SK-N-SH (cell line): ENCODE measurements around the gene CXorf38. TPM values are rescaled to one million over a fixed set of nuclear protein-coding genes. Genes with fewer than 3 reads are reported as not detected.
A peak's percentile ranks its signal among the peaks of the same experiment; 100 is the strongest.

Experiments
- CTCF ChIA-PET: fragments of 300-600, 350-600 bp; formaldehyde crosslinking; extraction: SDS; loops from one replicate; lab custom pipeline; 2021; lab: Yijun Ruan, JAX
- POLR2A ChIA-PET: fragments of 350-600 bp; sonication (Branson Sonifier 250); formaldehyde crosslinking; extraction: SDS; loops from one replicate; lab custom pipeline; 2020; ENCODE audit warnings: antibody characterized with exemption, inconsistent platforms; lab: Yijun Ruan, JAX
- DNase-seq: peaks from one replicate; pipeline ENCODE4 v3.0.0; 2012
- H2AFZ ChIP-seq: fragments of 200-600 bp; sonication (generic); 2 replicates; pipeline ENCODE4 v1.8.1; 2016; ENCODE audit warnings: antibody characterized with exemption, mild to moderate bottlenecking, low read depth
- H3F3A ChIP-seq: fragments of 200-600 bp; sonication (generic); replicated peaks from 2 replicates; pipeline ENCODE3; 2016; ENCODE audit warnings: antibody characterized with exemption, mild to moderate bottlenecking; ENCODE audit not compliant: insufficient read depth
- H3K27ac ChIP-seq, 2 experiments: fragments of 200-500 bp in 1 of 2; fragments of 200-600 bp in 1 of 2; sonication (Bioruptor generic) in 1 of 2; sonication (generic), shearing (Covaris generic) in 1 of 2; 2 replicates each; pipeline versions ENCODE4 v1.5.1 to v1.6.1; 2014 to 2016; ENCODE audit warnings: low read depth in 2 of 2, inconsistent platforms in 1 of 2, low read length in 1 of 2, mild to moderate bottlenecking in 1 of 2, mixed read lengths in 1 of 2
- H3K27me3 ChIP-seq: fragments of 200-600 bp; sonication (generic), shearing (Covaris generic); 2 replicates; pipeline ENCODE4 v1.6.1; 2016; ENCODE audit warnings: mixed run types; ENCODE audit not compliant: insufficient read depth
- H3K36me3 ChIP-seq, 2 experiments: fragments of 200-500 bp in 1 of 2; fragments of 200-600 bp in 1 of 2; sonication (Bioruptor generic) in 1 of 2; sonication (generic) in 1 of 2; replicated peaks in 1 of 2; 2 replicates each; pipeline versions ENCODE3 to v1.5.1; 2014 to 2016; ENCODE audit warnings: low read length in 1 of 2, mild to moderate bottlenecking in 1 of 2; ENCODE audit not compliant: insufficient read depth in 2 of 2, control insufficient read depth in 1 of 2
- H3K4me1 ChIP-seq, 2 experiments: fragments of 200-500 bp in 1 of 2; fragments of 200-600 bp in 1 of 2; sonication (Bioruptor generic) in 1 of 2; sonication (generic), shearing (Covaris generic) in 1 of 2; 2 replicates each; pipeline versions ENCODE4 v1.5.1 to v1.6.1; 2014 to 2016; ENCODE audit warnings: low read depth in 1 of 2, low read length in 1 of 2, mixed run types in 1 of 2; ENCODE audit not compliant: insufficient read depth in 2 of 2, control insufficient read depth in 1 of 2
- H3K4me2 ChIP-seq: fragments of 200-600 bp; sonication (generic), shearing (Covaris generic); 2 replicates; pipeline ENCODE4 v1.6.1; 2017; ENCODE audit warnings: mixed run types
- H3K4me3 ChIP-seq, 2 experiments: fragments of 200-500 bp in 1 of 2; fragments of 200-600 bp in 1 of 2; sonication (Bioruptor generic) in 1 of 2; sonication (generic), shearing (Covaris generic) in 1 of 2; 2 replicates each; pipeline versions ENCODE4 v1.5.1 to v1.8.1; 2014 to 2016; ENCODE audit warnings: low read depth in 2 of 2, inconsistent platforms in 1 of 2, low read length in 1 of 2, mild to moderate bottlenecking in 1 of 2, mixed read lengths in 1 of 2, moderate library complexity in 1 of 2
- H3K79me2 ChIP-seq: fragments of 200-600 bp; sonication (generic); 2 replicates; pipeline ENCODE4 v1.8.1; 2017; ENCODE audit warnings: mild to moderate bottlenecking; ENCODE audit not compliant: insufficient read depth
- H3K9ac ChIP-seq: fragments of 200-600 bp; sonication (generic); 2 replicates; pipeline ENCODE4 v1.6.1; 2017; ENCODE audit warnings: mixed run types
- H3K9me2 ChIP-seq: fragments of 200-600 bp; sonication (generic); 2 replicates; pipeline ENCODE4 v1.6.1; 2017; ENCODE audit warnings: mixed run types
- H3K9me3 ChIP-seq: fragments of 200-600 bp; sonication (generic); 2 replicates; pipeline ENCODE4 v1.6.1; 2017; ENCODE audit warnings: mixed run types, mild to moderate bottlenecking, moderate library complexity
- H4K20me1 ChIP-seq: fragments of 200-600 bp; sonication (generic); 2 replicates; pipeline ENCODE4 v1.6.1; 2017; ENCODE audit warnings: mild to moderate bottlenecking, mixed run types; ENCODE audit not compliant: insufficient read depth
- EZH2phosphoT487 ChIP-seq: fragments of 200-600 bp; sonication (generic); IDR thresholded peaks from 2 replicates; pipeline ENCODE4 v1.6.1; 2017; ENCODE audit warnings: low read depth, mixed run types, mild to moderate bottlenecking, antibody characterized with exemption, moderate library complexity, borderline replicate concordance
- FOSL2 ChIP-seq: IDR thresholded peaks from 2 replicates; pipeline ENCODE4 v1.4.0; 2012; ENCODE audit warnings: low read depth, mild to moderate bottlenecking, moderate library complexity, borderline replicate concordance
- FOXJ3 ChIP-seq: sonication (generic); formaldehyde crosslinking; IDR thresholded peaks from 2 replicates; pipeline ENCODE4 v1.5.1; 2020; ENCODE audit warnings: mild to moderate bottlenecking, missing genetic modification reagents
- GABPA ChIP-seq: IDR thresholded peaks from 2 replicates; pipeline ENCODE4 v1.4.0; 2012; ENCODE audit warnings: low read depth, mild to moderate bottlenecking
- GATA2 ChIP-seq: sonication (generic); formaldehyde crosslinking; IDR thresholded peaks from 2 replicates; pipeline ENCODE4 v1.5.0; 2020; ENCODE audit warnings: mild to moderate bottlenecking, missing genetic modification reagents
- NFIC ChIP-seq: IDR thresholded peaks from 2 replicates; pipeline ENCODE4 v1.4.0; 2012; ENCODE audit warnings: borderline replicate concordance
- RXRA ChIP-seq: IDR thresholded peaks from 2 replicates; pipeline ENCODE4 v1.4.0; 2012; ENCODE audit warnings: low read depth, mild to moderate bottlenecking, borderline replicate concordance
- SIN3A ChIP-seq: IDR thresholded peaks from 2 replicates; pipeline ENCODE4 v1.6.1; 2012; ENCODE audit warnings: low read depth, mild to moderate bottlenecking, low read length, moderate library complexity, borderline replicate concordance
- SMC3 ChIP-seq: IDR thresholded peaks from 2 replicates; pipeline ENCODE4 v1.6.1; 2012; ENCODE audit warnings: low read depth, low read length, improper control_type of control experiment
- TCF12 ChIP-seq: IDR thresholded peaks from 2 replicates; pipeline ENCODE4 v1.4.0; 2012
- WGBS: methylation state at CpG from one replicate; pipeline ENCODE4 v1.1.6; 2017; ENCODE audit warnings: low lambda C conversion rate; 5-methylcytosine and 5-hydroxymethylcytosine counted together
- polyA plus RNA-seq, 3 experiments: library from polyadenylated mRNA; depleted of rRNA; stranded (reverse); fragments of >200 nt; gene quantifications; 2 replicates each; pipeline ENCODE4 v1.2.3, GENCODE V29; 2012
- TF ChIP-seq, protein P1 (sequence below): IDR thresholded peaks from 2 replicates; pipeline ENCODE4 v1.4.0; 2012; ENCODE audit warnings: low read depth
- TF ChIP-seq, protein P2 (sequence below): IDR thresholded peaks from 2 replicates; pipeline ENCODE4 v1.4.0; 2012; ENCODE audit warnings: low read depth, borderline replicate concordance
- TF ChIP-seq, protein P3 (sequence below): IDR thresholded peaks from 2 replicates; pipeline ENCODE4 v1.6.1; 2012; ENCODE audit warnings: mild to moderate bottlenecking, low read depth, low read length, moderate library complexity
- TF ChIP-seq, protein P4 (sequence below): fragments of 200-600 bp; sonication (generic); IDR thresholded peaks from 2 replicates; pipeline ENCODE4 v1.6.1; 2017; ENCODE audit warnings: antibody characterized with exemption, mild to moderate bottlenecking, moderate library complexity
- TF ChIP-seq, protein P5 (sequence below): IDR thresholded peaks from 2 replicates; pipeline ENCODE4 v1.4.0; 2012; ENCODE audit warnings: low read depth, borderline replicate concordance

CXorf38 gene
- polyA plus RNA-seq, 1 of the 3 experiments (the other 2 are of a cell fraction): 8.4 TPM

DNA sequence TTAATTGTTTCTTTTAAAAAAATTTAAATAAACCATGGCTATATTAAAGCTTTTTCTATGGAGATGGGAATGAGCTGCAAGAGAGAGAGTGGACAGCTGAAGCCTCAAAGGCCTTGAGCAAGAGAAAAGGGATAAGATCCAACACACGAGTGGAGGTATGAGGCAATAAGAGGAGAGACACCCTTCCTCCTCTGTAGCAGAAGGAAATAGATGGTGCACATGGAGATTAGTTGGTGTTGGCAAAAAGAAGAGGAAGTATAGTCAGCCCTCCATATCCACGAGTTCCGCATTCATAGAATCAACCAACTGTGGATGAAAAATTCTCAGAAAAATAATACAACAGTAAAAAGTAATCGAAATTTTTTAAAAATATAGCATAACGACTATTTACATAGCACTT is 3.2 kb downstream of the CXorf38 start:
- H3K36me3 ChIP-seq: peaks cover 9 to 16% of the 10 kb centered on the region in 2 experiments
- no peaks in the 10 kb centered on the region for H3K9me3 ChIP-seq
- peak overlapping the region; percentile 7; the same call in 1 of the 2 replicates for H3K9ac ChIP-seq
- no peaks in the 10 kb centered on the region for H3K9me2 ChIP-seq
- POLR2A ChIA-PET: no interaction called here
- 73% methylated on average over 5 of the region's 5 CpGs for WGBS
- peaks cover 21% of the 10 kb centered on the region for H4K20me1 ChIP-seq
- no peak overlapping the region for H2AFZ ChIP-seq
- H3K4me2 ChIP-seq: peak overlapping the region; percentile 76
- H3K27ac ChIP-seq: peak overlapping the region; percentile 17 to 60; a peak in 2 of 4 replicates
- TF ChIP-seq SIN3A: no peak
- TF ChIP-seq RXRA: no peak
- TF ChIP-seq, protein P1, sequence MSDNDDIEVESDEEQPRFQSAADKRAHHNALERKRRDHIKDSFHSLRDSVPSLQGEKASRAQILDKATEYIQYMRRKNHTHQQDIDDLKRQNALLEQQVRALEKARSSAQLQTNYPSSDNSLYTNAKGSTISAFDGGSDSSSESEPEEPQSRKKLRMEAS: no peak
- no peak for TF ChIP-seq NFIC
- TF ChIP-seq FOSL2: no peak
- TF ChIP-seq, protein P2, sequence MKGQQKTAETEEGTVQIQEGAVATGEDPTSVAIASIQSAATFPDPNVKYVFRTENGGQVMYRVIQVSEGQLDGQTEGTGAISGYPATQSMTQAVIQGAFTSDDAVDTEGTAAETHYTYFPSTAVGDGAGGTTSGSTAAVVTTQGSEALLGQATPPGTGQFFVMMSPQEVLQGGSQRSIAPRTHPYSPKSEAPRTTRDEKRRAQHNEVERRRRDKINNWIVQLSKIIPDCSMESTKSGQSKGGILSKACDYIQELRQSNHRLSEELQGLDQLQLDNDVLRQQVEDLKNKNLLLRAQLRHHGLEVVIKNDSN: no peak
- TF ChIP-seq, protein P3, sequence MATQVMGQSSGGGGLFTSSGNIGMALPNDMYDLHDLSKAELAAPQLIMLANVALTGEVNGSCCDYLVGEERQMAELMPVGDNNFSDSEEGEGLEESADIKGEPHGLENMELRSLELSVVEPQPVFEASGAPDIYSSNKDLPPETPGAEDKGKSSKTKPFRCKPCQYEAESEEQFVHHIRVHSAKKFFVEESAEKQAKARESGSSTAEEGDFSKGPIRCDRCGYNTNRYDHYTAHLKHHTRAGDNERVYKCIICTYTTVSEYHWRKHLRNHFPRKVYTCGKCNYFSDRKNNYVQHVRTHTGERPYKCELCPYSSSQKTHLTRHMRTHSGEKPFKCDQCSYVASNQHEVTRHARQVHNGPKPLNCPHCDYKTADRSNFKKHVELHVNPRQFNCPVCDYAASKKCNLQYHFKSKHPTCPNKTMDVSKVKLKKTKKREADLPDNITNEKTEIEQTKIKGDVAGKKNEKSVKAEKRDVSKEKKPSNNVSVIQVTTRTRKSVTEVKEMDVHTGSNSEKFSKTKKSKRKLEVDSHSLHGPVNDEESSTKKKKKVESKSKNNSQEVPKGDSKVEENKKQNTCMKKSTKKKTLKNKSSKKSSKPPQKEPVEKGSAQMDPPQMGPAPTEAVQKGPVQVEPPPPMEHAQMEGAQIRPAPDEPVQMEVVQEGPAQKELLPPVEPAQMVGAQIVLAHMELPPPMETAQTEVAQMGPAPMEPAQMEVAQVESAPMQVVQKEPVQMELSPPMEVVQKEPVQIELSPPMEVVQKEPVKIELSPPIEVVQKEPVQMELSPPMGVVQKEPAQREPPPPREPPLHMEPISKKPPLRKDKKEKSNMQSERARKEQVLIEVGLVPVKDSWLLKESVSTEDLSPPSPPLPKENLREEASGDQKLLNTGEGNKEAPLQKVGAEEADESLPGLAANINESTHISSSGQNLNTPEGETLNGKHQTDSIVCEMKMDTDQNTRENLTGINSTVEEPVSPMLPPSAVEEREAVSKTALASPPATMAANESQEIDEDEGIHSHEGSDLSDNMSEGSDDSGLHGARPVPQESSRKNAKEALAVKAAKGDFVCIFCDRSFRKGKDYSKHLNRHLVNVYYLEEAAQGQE: no peak
- TF ChIP-seq EZH2phosphoT487: no peak
- no peak for TF ChIP-seq GATA2 (CRISPR knock-in tag)
- TF ChIP-seq, protein P4, sequence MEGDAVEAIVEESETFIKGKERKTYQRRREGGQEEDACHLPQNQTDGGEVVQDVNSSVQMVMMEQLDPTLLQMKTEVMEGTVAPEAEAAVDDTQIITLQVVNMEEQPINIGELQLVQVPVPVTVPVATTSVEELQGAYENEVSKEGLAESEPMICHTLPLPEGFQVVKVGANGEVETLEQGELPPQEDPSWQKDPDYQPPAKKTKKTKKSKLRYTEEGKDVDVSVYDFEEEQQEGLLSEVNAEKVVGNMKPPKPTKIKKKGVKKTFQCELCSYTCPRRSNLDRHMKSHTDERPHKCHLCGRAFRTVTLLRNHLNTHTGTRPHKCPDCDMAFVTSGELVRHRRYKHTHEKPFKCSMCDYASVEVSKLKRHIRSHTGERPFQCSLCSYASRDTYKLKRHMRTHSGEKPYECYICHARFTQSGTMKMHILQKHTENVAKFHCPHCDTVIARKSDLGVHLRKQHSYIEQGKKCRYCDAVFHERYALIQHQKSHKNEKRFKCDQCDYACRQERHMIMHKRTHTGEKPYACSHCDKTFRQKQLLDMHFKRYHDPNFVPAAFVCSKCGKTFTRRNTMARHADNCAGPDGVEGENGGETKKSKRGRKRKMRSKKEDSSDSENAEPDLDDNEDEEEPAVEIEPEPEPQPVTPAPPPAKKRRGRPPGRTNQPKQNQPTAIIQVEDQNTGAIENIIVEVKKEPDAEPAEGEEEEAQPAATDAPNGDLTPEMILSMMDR: no peak
- TF ChIP-seq GABPA: no peak
- no peak for TF ChIP-seq TCF12
- TF ChIP-seq SMC3: no peak
- TF ChIP-seq, protein P5, sequence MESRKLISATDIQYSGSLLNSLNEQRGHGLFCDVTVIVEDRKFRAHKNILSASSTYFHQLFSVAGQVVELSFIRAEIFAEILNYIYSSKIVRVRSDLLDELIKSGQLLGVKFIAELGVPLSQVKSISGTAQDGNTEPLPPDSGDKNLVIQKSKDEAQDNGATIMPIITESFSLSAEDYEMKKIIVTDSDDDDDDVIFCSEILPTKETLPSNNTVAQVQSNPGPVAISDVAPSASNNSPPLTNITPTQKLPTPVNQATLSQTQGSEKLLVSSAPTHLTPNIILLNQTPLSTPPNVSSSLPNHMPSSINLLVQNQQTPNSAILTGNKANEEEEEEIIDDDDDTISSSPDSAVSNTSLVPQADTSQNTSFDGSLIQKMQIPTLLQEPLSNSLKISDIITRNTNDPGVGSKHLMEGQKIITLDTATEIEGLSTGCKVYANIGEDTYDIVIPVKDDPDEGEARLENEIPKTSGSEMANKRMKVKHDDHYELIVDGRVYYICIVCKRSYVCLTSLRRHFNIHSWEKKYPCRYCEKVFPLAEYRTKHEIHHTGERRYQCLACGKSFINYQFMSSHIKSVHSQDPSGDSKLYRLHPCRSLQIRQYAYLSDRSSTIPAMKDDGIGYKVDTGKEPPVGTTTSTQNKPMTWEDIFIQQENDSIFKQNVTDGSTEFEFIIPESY: no peak
- TF ChIP-seq FOXJ3 (CRISPR knock-in tag): no peak
- TF ChIP-seq, all 33 proteins: peak for 0
- no peaks in the 10 kb centered on the region for H3F3A ChIP-seq
- CTCF ChIA-PET: interaction anchor here (1.0 to 1.3 kb wide), 2 partner anchors 17 to 100 kb away, joined by 3 to 4 read pairs; no protein-coding TSS in a partner anchor
- peak overlapping the region; percentile 33 to 56; a peak in 2 of 4 replicates for H3K4me3 ChIP-seq
- peaks cover 61% of the 10 kb centered on the region for H3K79me2 ChIP-seq
- no peaks in the 10 kb centered on the region for H3K27me3 ChIP-seq
- DNase-seq: no peak
- H3K4me1 ChIP-seq: peaks cover 10 to 15% of the 10 kb centered on the region in 2 experiments; a peak in 2 of 4 replicates
